Activated CD8-positive, alpha-beta T cell treated with anti-CD3 and anti-CD28 coated beads for 36 hours (primary cell): ENCODE measurements around the gene HMGCS1. TPM values are rescaled to one million over a fixed set of nuclear protein-coding genes. Genes with fewer than 3 reads are reported as not detected.

ENCODE experiments used
- ATAC-seq: fragments of 200-7000 bp; cut with Tn5 transposase; one replicate; pipeline ENCODE4 v1.10.0; 2021; ENCODE audit warnings: mild to moderate bottlenecking, moderate library complexity
- CTCF ChIA-PET: fragments of 350-600 bp; sonication (Branson Sonifier 250); formaldehyde crosslinking; loops from one replicate; lab custom pipeline; 2021; ENCODE audit warnings: antibody characterized with exemption; lab: Charles Lee
- POLR2A ChIA-PET: fragments of 350-600 bp; sonication (Branson Sonifier 250); formaldehyde crosslinking; loops from one replicate; lab custom pipeline; 2021; ENCODE audit warnings: antibody characterized with exemption; lab: Charles Lee
- DNase-seq: peaks from one replicate; pipeline ENCODE4 v3.0.0-alpha.2; 2020
- H3K27ac Mint-ChIP-seq: one replicate; pipeline ENCODE4 v1.8.0; 2021; ENCODE audit warnings: mild to moderate bottlenecking, mixed read lengths
- H3K27me3 Mint-ChIP-seq: one replicate; pipeline ENCODE4 v1.8.0; 2021; ENCODE audit warnings: mixed read lengths
- H3K36me3 Mint-ChIP-seq: one replicate; pipeline ENCODE4 v1.8.0; 2021; ENCODE audit warnings: low read depth, mixed read lengths
- H3K4me1 Mint-ChIP-seq: one replicate; pipeline ENCODE4 v1.8.0; 2021; ENCODE audit warnings: low read depth, mixed read lengths
- H3K4me3 Mint-ChIP-seq: one replicate; pipeline ENCODE4 v1.8.0; 2021; ENCODE audit warnings: mild to moderate bottlenecking, moderate library complexity, mixed read lengths
- H3K9me3 Mint-ChIP-seq: one replicate; pipeline ENCODE4 v1.8.0; 2021; ENCODE audit warnings: mixed read lengths
- CTCF ChIP-seq: fragments of 200-600 bp; IDR thresholded peaks from one replicate; pipeline ENCODE4 v1.8.0; 2022; ENCODE audit warnings: antibody characterized with exemption, mild to moderate bottlenecking
- intact Hi-C: fragments of 100-400 bp; cut with micrococcal nuclease; formaldehyde crosslinking; loops from one replicate; pipeline ENCODE4 v1.10.0; 2022
- total RNA-seq, 2 experiments: library from RNA; stranded (reverse); gene quantifications; one replicate each; pipeline ENCODE4 v1.2.3, GENCODE V29; 2021

HMGCS1 gene
- total RNA-seq, 2 experiments from 2014 or later, result 63.6 to 65.7 TPM

GRCh38 chr5:43286623-43287022 lies 26.6 kb downstream of the HMGCS1 start:
- POLR2A ChIA-PET, result interaction anchor here (0.9 to 1.1 kb wide), 2 partner anchors 9 to 26 kb away, joined by 3 to 4 read pairs; partner anchors contain the start of gene HMGCS1
- intact Hi-C loops, result no loop called here
- CTCF ChIA-PET, result no interaction called here
- Mint-ChIP-seq H3K4me3 (no peak overlapping the region), H3K27me3 (no peaks in the 10 kb centered on the region), H3K27ac (no peak overlapping the region), H3K9me3 (no peaks in the 10 kb centered on the region), H3K36me3 (peaks cover 44% of the 10 kb centered on the region), H3K4me1 (peaks cover 4% of the 10 kb centered on the region)
- ATAC-seq, result no peak
- no peak for TF ChIP-seq CTCF
- DNase-seq, result no peak

- Mint-ChIP-seq H3K27me3 (no peaks in the 10 kb centered on the region), H3K27ac (no peak overlapping the region), H3K4me1 (no peaks in the 10 kb centered on the region), H3K9me3 (no peaks in the 10 kb centered on the region), H3K4me3 (no peak overlapping the region), H3K36me3 (peaks cover 13% of the 10 kb centered on the region)
- intact Hi-C loops, result no loop called here
- peak; percentile 68 for ATAC-seq
- DNase-seq, result no peak
- no peak for TF ChIP-seq CTCF
- CTCF ChIA-PET, result interaction anchor here (1.3 kb wide), 1 partner anchor 109 kb away, joined by 3 read pairs; no protein-coding TSS in a partner anchor
- POLR2A ChIA-PET, result interaction anchor here (1.3 kb wide), 1 partner anchor 10 kb away, joined by 3 read pairs; no protein-coding TSS in a partner anchor
Observed at GRCh38 chr5:43281840-43282658, 31.2 kb downstream of the HMGCS1 start.

GRCh38 chr5:43279548-43280274 lies 33.5 kb downstream of the HMGCS1 start:
- no peaks in the 10 kb centered on the region for H3K9me3 Mint-ChIP-seq
- no peaks in the 10 kb centered on the region for H3K27me3 Mint-ChIP-seq
- H3K4me3 Mint-ChIP-seq, result no peak overlapping the region
- POLR2A ChIA-PET, result no interaction called here
- ATAC-seq (no peak), DNase-seq (no peak)
- no peak for TF ChIP-seq CTCF
- CTCF ChIA-PET, result no interaction called here
- intact Hi-C loops, result no loop called here
- no peak overlapping the region for H3K27ac Mint-ChIP-seq
- H3K4me1 Mint-ChIP-seq, result no peaks in the 10 kb centered on the region
- no peaks in the 10 kb centered on the region for H3K36me3 Mint-ChIP-seq

GRCh38 chr5:43275391-43275790 lies 37.8 kb downstream of the HMGCS1 start:
- no peak overlapping the region for H3K4me3 Mint-ChIP-seq
- intact Hi-C loops, result no loop called here
- ChIA-PET POLR2A (interaction anchor here (1.7 kb wide), 1 partner anchor 19 kb away, joined by 5 read pairs; no protein-coding TSS in a partner anchor), CTCF (no interaction called here)
- no peak overlapping the region for H3K27ac Mint-ChIP-seq
- DNase-seq (no peak), ATAC-seq (no peak)
- H3K27me3 Mint-ChIP-seq, result peaks cover 3% of the 10 kb centered on the region
- H3K36me3 Mint-ChIP-seq, result no peaks in the 10 kb centered on the region
- H3K9me3 Mint-ChIP-seq, result no peaks in the 10 kb centered on the region
- H3K4me1 Mint-ChIP-seq, result no peaks in the 10 kb centered on the region
- TF ChIP-seq CTCF, result no peak
